ENCODE data around the gene CUBN.

DNA sequence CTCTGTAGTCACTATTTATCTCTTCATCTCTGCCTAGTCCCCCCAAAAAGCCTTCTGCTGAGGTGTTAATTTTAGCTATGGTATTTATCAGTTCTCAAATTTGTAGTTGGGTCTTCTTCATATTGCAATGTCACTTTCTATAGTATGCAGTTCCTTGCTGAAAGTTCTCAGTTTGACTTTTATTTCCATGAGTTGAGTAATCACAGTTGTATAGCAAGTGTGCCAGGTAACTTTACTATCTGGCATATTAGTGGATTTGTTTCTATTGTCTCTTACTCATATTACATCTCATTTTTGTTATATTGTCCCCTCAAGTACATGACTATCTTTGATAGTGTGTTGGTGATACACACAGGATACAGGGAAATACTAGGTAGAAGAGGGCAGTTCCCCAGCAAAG is 152.8 kb downstream of the CUBN start:
- no peak for TF ChIP-seq IRF4 (IDR thresholded peaks at IDR 0.05; ENCODE audit: low read depth, low read length)
- TF ChIP-seq RAD21 (IDR thresholded peaks at IDR 0.05; ENCODE audit: insufficient read depth, low read depth, low read length) = no peak
- no peak for TF ChIP-seq RCOR1 (conservative IDR thresholded peaks at IDR 0.05; ENCODE audit: low read depth, low read length)
- TF ChIP-seq ATF7 (IDR thresholded peaks at IDR 0.05; ENCODE audit: low read depth) = no peak
- TF ChIP-seq, protein P1, sequence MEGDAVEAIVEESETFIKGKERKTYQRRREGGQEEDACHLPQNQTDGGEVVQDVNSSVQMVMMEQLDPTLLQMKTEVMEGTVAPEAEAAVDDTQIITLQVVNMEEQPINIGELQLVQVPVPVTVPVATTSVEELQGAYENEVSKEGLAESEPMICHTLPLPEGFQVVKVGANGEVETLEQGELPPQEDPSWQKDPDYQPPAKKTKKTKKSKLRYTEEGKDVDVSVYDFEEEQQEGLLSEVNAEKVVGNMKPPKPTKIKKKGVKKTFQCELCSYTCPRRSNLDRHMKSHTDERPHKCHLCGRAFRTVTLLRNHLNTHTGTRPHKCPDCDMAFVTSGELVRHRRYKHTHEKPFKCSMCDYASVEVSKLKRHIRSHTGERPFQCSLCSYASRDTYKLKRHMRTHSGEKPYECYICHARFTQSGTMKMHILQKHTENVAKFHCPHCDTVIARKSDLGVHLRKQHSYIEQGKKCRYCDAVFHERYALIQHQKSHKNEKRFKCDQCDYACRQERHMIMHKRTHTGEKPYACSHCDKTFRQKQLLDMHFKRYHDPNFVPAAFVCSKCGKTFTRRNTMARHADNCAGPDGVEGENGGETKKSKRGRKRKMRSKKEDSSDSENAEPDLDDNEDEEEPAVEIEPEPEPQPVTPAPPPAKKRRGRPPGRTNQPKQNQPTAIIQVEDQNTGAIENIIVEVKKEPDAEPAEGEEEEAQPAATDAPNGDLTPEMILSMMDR (IDR thresholded peaks at IDR 0.05 in 2 of 3, conservative IDR thresholded peaks at IDR 0.05 in 1 of 3; ENCODE audit: control insufficient read depth in 2 of 3, extremely low read depth in 1 of 3, insufficient read depth in 1 of 3, low read depth in 3 of 3, low read length in 3 of 3) = no peak
- TF ChIP-seq, protein P2, sequence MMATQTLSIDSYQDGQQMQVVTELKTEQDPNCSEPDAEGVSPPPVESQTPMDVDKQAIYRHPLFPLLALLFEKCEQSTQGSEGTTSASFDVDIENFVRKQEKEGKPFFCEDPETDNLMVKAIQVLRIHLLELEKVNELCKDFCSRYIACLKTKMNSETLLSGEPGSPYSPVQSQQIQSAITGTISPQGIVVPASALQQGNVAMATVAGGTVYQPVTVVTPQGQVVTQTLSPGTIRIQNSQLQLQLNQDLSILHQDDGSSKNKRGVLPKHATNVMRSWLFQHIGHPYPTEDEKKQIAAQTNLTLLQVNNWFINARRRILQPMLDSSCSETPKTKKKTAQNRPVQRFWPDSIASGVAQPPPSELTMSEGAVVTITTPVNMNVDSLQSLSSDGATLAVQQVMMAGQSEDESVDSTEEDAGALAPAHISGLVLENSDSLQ (IDR thresholded peaks at IDR 0.05) = no peak
- TF ChIP-seq CEBPB (IDR thresholded peaks at IDR 0.05; ENCODE audit: borderline replicate concordance in 1 of 2, low read depth in 2 of 2, low read length in 2 of 2) = no peak
- TF ChIP-seq RFX5 (IDR thresholded peaks at IDR 0.05; ENCODE audit: low read depth, low read length) = no peak

Data from GM12878 (cell line).